Transverse colon (tissue), 3 donors: ENCODE data around the gene STYK1.
"Not testable (repeated sequence)": the region's sequence is repeated elsewhere in the genome, so short reads cannot be mapped to it uniquely, and the experiment has no call there.

Source experiments
- EP300 ChIP-seq: sonication (generic); formaldehyde crosslinking; IDR thresholded peaks from one replicate; pipeline ENCODE4 v1.6.1; 2017; ENCODE audit warnings: antibody characterized with exemption, low read depth
- POLR2A ChIP-seq: fragments of 450-650 bp; IDR thresholded peaks from one replicate; pipeline ENCODE4 v1.6.1; 2016; ENCODE audit warnings: antibody characterized with exemption, mild to moderate bottlenecking, moderate library complexity
- TF ChIP-seq, protein P1 (sequence below), 5 experiments: fragments of 200-600 bp in 3 of 5; fragments of 450-650 bp in 2 of 5; sonication (generic) in 3 of 5; IDR thresholded peaks; 1 replicate in 2 of 5; 2 replicates in 3 of 5; pipeline ENCODE4 v1.5.1; 2016 to 2017; ENCODE audit warnings: antibody characterized with exemption in 5 of 5, inconsistent platforms in 3 of 5, mild to moderate bottlenecking in 2 of 5, moderate library complexity in 1 of 5

DNA sequence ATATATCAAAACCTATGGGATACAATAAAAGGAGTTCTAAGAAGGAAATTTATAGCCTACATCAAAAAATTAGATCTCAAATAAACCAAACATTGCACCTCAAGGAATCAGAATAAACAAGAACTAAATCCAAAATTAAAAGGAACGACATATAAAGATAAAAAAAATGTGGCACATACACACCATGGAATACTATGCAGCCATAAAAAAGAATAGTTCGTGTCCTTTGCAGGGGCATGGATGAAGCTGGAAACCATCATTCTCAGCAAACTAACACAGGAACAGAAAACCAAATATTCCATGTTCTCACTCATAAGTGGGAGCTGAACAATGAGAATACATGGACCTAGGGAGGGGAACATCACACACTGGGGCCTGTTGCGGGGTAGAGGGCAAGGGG lies 91.7 kb downstream of the STYK1 start:
- TF ChIP-seq, protein P1, sequence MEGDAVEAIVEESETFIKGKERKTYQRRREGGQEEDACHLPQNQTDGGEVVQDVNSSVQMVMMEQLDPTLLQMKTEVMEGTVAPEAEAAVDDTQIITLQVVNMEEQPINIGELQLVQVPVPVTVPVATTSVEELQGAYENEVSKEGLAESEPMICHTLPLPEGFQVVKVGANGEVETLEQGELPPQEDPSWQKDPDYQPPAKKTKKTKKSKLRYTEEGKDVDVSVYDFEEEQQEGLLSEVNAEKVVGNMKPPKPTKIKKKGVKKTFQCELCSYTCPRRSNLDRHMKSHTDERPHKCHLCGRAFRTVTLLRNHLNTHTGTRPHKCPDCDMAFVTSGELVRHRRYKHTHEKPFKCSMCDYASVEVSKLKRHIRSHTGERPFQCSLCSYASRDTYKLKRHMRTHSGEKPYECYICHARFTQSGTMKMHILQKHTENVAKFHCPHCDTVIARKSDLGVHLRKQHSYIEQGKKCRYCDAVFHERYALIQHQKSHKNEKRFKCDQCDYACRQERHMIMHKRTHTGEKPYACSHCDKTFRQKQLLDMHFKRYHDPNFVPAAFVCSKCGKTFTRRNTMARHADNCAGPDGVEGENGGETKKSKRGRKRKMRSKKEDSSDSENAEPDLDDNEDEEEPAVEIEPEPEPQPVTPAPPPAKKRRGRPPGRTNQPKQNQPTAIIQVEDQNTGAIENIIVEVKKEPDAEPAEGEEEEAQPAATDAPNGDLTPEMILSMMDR (IDR thresholded peaks at IDR 0.05): not testable (repeated sequence)
- not testable (repeated sequence) for TF ChIP-seq POLR2A, EP300
